ENCODE data around the gene MRM2.

The MRM2 gene

GRCh38 chr7:2220030-2220429 lies 22.0 kb downstream of the MRM2 start:
- DNase-seq: no peak

GRCh38 chr7:2219606-2220005 lies 22.4 kb downstream of the MRM2 start:
- no peak for DNase-seq

GRCh38 chr7:2219136-2219535 lies 22.9 kb downstream of the MRM2 start:
- DNase-seq: no peak

- DNase-seq: no peak
Measured at GRCh38 chr7:2218444-2218785, 23.6 kb downstream of the MRM2 start.

GRCh38 chr7:2217716-2218443 lies 24.1 kb downstream of the MRM2 start:
- no peak for DNase-seq

- DNase-seq: no peak
Measured at GRCh38 chr7:2217206-2217605, 24.8 kb downstream of the MRM2 start.

- DNase-seq: no peak
Measured at GRCh38 chr7:2215851-2216250, 26.2 kb downstream of the MRM2 start.

GRCh38 chr7:2214636-2215035 lies 27.4 kb downstream of the MRM2 start:
- no peak for DNase-seq

- DNase-seq: no peak
Measured at GRCh38 chr7:2213551-2214215, 28.3 kb downstream of the MRM2 start.

GRCh38 chr7:2212906-2213305 lies 29.1 kb downstream of the MRM2 start:
- no peak for DNase-seq

- DNase-seq: no peak
Measured at GRCh38 chr7:2211926-2212325, 30.1 kb downstream of the MRM2 start.

- DNase-seq: no peak
Measured at GRCh38 chr7:2211259-2211880, 30.6 kb downstream of the MRM2 start.

GRCh38 chr7:2210551-2211258 lies 31.3 kb downstream of the MRM2 start:
- no peak for DNase-seq

GRCh38 chr7:2209961-2210323 lies 32.1 kb downstream of the MRM2 start:
- no peak for DNase-seq

- DNase-seq: peak in 2 of 4 experiments; percentile 11 to 33
Measured at GRCh38 chr7:2209146-2209960, 32.7 kb downstream of the MRM2 start.

GRCh38 chr7:2208712-2209111 lies 33.3 kb downstream of the MRM2 start:
- no peak for DNase-seq

GRCh38 chr7:2205036-2205780 lies 36.8 kb downstream of the MRM2 start:
- DNase-seq: no peak

- DNase-seq: no peak
Measured at GRCh38 chr7:2204446-2204845, 37.6 kb downstream of the MRM2 start.

GRCh38 chr7:2203766-2204300 lies 38.2 kb downstream of the MRM2 start:
- no peak for DNase-seq

GRCh38 chr7:2202901-2203765 lies 38.9 kb downstream of the MRM2 start:
- no peak for DNase-seq

- no peak for DNase-seq
Measured at GRCh38 chr7:2202361-2202761, 39.6 kb downstream of the MRM2 start.

Data from activated CD4-positive, CD25-positive, alpha-beta regulatory T cell (primary cell).